GM10248 (cell line): ENCODE results near the gene ADK.
"Not testable (repeated sequence)": the region's sequence is repeated elsewhere in the genome, so short reads cannot be mapped to it uniquely, and the experiment has no call there.

ENCODE experiments used
- CTCF ChIA-PET: fragments of 300-600 bp; sonication (Branson Sonifier 250); formaldehyde crosslinking; extraction: SDS; loops from one replicate; lab custom pipeline; 2021; ENCODE audit warnings: antibody characterized with exemption; lab: Yijun Ruan, JAX
- POLR2A ChIA-PET: fragments of 350-650 bp; sonication (Branson Sonifier 250); formaldehyde crosslinking; extraction: SDS; loops from one replicate; lab custom pipeline; 2020; ENCODE audit warnings: antibody characterized with exemption; lab: Yijun Ruan, JAX
- DNase-seq: peaks from one replicate; pipeline ENCODE4 v3.0.0; 2012; ENCODE audit errors: extremely low spot score
- CTCF ChIP-seq: IDR thresholded peaks from 2 replicates; pipeline ENCODE4 v1.5.1; 2012; ENCODE audit warnings: mild to moderate bottlenecking, low read depth; ENCODE audit errors: extremely low read depth, missing control alignments, control extremely low read depth

ADK gene

GRCh38 chr10:74558403-74558802 lies 407.4 kb downstream of the ADK start:
- DNase-seq: no peak
- ChIA-PET POLR2A (no interaction called here), CTCF (no interaction called here)
- no peak for TF ChIP-seq CTCF

- POLR2A ChIA-PET: no interaction called here
- TF ChIP-seq CTCF: no peak
- CTCF ChIA-PET: no interaction called here
- DNase-seq: no peak
Observed at GRCh38 chr10:74558897-74559296, 407.9 kb downstream of the ADK start.

GRCh38 chr10:74568896-74569295 lies 417.9 kb downstream of the ADK start:
- CTCF ChIA-PET, POLR2A ChIA-PET, DNase-seq: not testable (repeated sequence)

- POLR2A ChIA-PET, DNase-seq: not testable (repeated sequence)
- CTCF ChIA-PET: interaction anchor here (0.6 kb wide), 1 partner anchor 48 kb away, joined by 3 read pairs; no protein-coding TSS in a partner anchor
Observed at GRCh38 chr10:74573497-74573896, 422.5 kb downstream of the ADK start.

GRCh38 chr10:74575191-74575720 lies 424.2 kb downstream of the ADK start:
- DNase-seq: no peak
- no peak for TF ChIP-seq CTCF
- POLR2A ChIA-PET: no interaction called here
- CTCF ChIA-PET: no interaction called here

- ChIA-PET POLR2A (no interaction called here), CTCF (no interaction called here)
- DNase-seq: no peak
- TF ChIP-seq CTCF: no peak
Observed at GRCh38 chr10:74575912-74576311, 424.9 kb downstream of the ADK start.

- ChIA-PET POLR2A (no interaction called here), CTCF (no interaction called here)
- TF ChIP-seq CTCF: no peak
- DNase-seq: no peak
Observed at GRCh38 chr10:74576586-74576985, 425.6 kb downstream of the ADK start.

- DNase-seq, POLR2A ChIA-PET: not testable (repeated sequence)
- CTCF ChIA-PET: interaction anchor here (1.3 to 1.6 kb wide), 2 partner anchors 20 to 26 kb away, joined by 5 read pairs; no protein-coding TSS in a partner anchor
Observed at GRCh38 chr10:74580438-74580837, 429.4 kb downstream of the ADK start.
